Type B pancreatic cell (in vitro differentiated cells): ENCODE measurements around the gene STAB2. TPM values are rescaled to one million over a fixed set of nuclear protein-coding genes. Genes with fewer than 3 reads are reported as not detected.

ENCODE experiments used
- DNase-seq: peaks from one replicate; pipeline ENCODE4 v3.0.0; 2021; ENCODE audit warnings: mixed read lengths; ENCODE audit not compliant: unreplicated experiment; ENCODE audit errors: extremely low spot score
- H3K27ac Mint-ChIP-seq: 2 replicates; pipeline ENCODE4 v1.8.0; 2021; ENCODE audit warnings: mild to moderate bottlenecking, mixed read lengths
- H3K27me3 Mint-ChIP-seq: 2 replicates; pipeline ENCODE4 v1.8.0; 2021; ENCODE audit warnings: mixed read lengths
- H3K36me3 Mint-ChIP-seq: 2 replicates; pipeline ENCODE4 v1.8.0; 2021; ENCODE audit warnings: mixed read lengths
- H3K4me1 Mint-ChIP-seq: one replicate; pipeline ENCODE4 v1.8.0; 2021; ENCODE audit warnings: mixed read lengths; ENCODE audit not compliant: unreplicated experiment
- H3K4me3 Mint-ChIP-seq: 2 replicates; pipeline ENCODE4 v1.8.0; 2021; ENCODE audit warnings: mild to moderate bottlenecking, mixed read lengths
- H3K9me3 Mint-ChIP-seq: 2 replicates; pipeline ENCODE4 v1.8.0; 2021; ENCODE audit warnings: mixed read lengths
- total RNA-seq: library from RNA; stranded (reverse); gene quantifications from 2 replicates; pipeline ENCODE4 v1.2.1, GENCODE V29; 2021; ENCODE audit warnings: low replicate concordance
- TF ChIP-seq, protein P1 (sequence below): fragments of 200-600 bp; sonication (generic); conservative IDR thresholded peaks from 2 replicates; pipeline ENCODE4 v1.5.0; 2021; ENCODE audit warnings: antibody characterized with exemption, mild to moderate bottlenecking

The STAB2 gene
- total RNA-seq, 1 donor from 2014 or later: not detected

DNA sequence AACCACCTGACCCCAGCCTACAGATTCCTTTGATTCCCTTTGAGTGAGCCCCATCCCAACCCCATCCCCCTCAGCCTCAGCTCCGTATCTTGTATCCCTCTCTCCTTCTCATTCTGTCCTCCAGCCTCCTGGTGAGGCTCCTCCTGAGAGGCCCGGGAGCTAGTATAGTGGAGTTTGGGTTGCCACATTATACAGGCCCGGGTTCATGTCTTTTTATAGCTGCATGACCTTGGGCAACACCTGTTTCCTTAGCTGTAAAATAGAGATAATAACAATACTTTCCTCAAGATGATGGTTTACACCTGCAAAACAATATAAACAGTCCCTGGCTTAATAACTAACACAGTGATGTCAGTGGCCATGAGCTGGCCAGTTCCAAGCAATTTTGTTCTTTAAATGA, 89.8 kb downstream of the STAB2 start:
- Mint-ChIP-seq H3K4me1 (peaks cover 16% of the 10 kb centered on the region), H3K9me3 (no peaks in the 10 kb centered on the region), H3K36me3 (no peaks in the 10 kb centered on the region), H3K27me3 (no peaks in the 10 kb centered on the region), H3K4me3 (no peak overlapping the region), H3K27ac (peak overlapping the region; percentile 9)
- no peak for DNase-seq
- TF ChIP-seq, protein P1, sequence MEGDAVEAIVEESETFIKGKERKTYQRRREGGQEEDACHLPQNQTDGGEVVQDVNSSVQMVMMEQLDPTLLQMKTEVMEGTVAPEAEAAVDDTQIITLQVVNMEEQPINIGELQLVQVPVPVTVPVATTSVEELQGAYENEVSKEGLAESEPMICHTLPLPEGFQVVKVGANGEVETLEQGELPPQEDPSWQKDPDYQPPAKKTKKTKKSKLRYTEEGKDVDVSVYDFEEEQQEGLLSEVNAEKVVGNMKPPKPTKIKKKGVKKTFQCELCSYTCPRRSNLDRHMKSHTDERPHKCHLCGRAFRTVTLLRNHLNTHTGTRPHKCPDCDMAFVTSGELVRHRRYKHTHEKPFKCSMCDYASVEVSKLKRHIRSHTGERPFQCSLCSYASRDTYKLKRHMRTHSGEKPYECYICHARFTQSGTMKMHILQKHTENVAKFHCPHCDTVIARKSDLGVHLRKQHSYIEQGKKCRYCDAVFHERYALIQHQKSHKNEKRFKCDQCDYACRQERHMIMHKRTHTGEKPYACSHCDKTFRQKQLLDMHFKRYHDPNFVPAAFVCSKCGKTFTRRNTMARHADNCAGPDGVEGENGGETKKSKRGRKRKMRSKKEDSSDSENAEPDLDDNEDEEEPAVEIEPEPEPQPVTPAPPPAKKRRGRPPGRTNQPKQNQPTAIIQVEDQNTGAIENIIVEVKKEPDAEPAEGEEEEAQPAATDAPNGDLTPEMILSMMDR: no peak

DNA sequence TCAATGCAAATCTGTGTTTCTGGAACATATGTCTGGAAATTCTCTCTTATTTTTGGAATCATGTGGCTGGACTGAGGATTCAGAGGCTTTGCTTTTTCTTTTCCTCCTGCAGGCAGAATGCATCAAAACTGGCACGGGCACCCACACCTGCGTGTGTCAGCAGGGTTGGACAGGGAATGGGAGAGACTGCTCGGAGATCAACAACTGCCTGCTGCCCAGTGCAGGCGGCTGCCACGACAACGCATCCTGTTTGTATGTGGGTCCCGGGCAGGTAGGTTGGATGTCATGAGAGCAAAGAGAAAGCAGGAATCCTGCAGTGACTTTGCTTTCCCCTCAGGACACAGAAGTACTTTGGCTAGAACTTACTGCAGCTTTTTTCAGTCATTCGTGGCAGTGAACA, 90.3 kb downstream of the STAB2 start:
- no peaks in the 10 kb centered on the region for H3K9me3 Mint-ChIP-seq
- H3K27ac Mint-ChIP-seq: peak overlapping the region; percentile 9
- no peak for DNase-seq
- peaks cover 16% of the 10 kb centered on the region for H3K4me1 Mint-ChIP-seq
- no peak overlapping the region for H3K4me3 Mint-ChIP-seq
- H3K27me3 Mint-ChIP-seq: no peaks in the 10 kb centered on the region
- TF ChIP-seq, protein P1: no peak
- no peaks in the 10 kb centered on the region for H3K36me3 Mint-ChIP-seq

DNA sequence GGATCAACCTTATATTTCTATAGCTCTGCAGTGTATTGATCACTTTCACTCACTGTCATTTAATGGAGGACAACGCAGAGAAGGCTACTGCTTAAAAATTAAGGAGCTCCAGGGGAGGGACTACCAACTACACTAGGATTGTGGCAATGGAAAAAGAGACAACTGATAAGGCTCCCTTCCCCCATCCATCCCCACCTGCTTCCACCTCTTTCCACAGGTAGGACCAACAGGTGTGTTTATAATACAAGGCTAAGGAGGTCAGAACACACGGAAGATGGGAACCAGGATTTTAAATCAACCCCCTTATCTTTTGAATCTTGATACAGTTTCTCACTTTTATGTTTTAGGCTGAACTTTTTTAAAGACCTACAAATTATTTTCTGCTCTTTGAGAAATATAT, 90.8 kb downstream of the STAB2 start:
- H3K36me3 Mint-ChIP-seq: no peaks in the 10 kb centered on the region
- H3K27ac Mint-ChIP-seq: no peak overlapping the region
- H3K9me3 Mint-ChIP-seq: no peaks in the 10 kb centered on the region
- no peaks in the 10 kb centered on the region for H3K27me3 Mint-ChIP-seq
- DNase-seq: no peak
- peaks cover 16% of the 10 kb centered on the region for H3K4me1 Mint-ChIP-seq
- no peak overlapping the region for H3K4me3 Mint-ChIP-seq
- TF ChIP-seq, protein P1: no peak

DNA sequence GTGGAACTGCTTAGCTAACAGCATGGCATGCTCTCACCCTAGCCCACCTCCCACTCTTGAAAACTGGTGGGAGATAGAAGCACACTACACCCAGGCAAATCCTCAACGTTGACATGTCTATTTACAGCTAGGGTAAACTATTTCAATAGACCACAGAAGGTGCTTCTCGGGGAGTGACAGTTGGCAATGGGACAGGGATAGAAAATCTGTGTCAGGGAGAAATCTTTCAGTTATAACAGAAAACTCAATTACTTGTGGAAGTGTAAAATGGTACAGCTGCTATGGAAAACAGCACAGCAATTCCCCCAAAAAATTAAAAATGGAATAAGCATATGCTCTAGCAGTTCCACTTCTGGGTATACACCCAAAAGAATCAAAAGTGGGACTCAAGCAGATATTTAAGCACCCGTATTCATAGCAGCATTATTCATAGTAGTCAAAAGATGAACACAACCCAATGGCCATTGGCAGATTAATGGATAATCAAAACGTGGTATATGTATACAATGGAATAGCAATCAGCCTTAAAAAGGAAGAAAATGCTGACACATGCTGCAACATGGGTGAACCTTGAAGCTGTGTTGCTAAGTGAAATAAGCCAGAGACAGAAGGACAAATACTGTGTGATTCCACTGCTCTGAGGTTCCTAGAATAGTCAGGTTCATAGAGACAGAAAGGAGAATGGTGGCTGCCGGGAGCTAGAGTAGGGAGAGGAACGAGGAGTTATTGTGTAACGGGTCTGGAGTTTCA, 92.5 kb downstream of the STAB2 start:
- no peaks in the 10 kb centered on the region for H3K27me3 Mint-ChIP-seq
- no peak for DNase-seq
- H3K4me3 Mint-ChIP-seq: no peak overlapping the region
- TF ChIP-seq, protein P1: no peak
- H3K4me1 Mint-ChIP-seq: peaks cover 16% of the 10 kb centered on the region
- no peaks in the 10 kb centered on the region for H3K36me3 Mint-ChIP-seq
- H3K9me3 Mint-ChIP-seq: no peaks in the 10 kb centered on the region
- no peak overlapping the region for H3K27ac Mint-ChIP-seq

DNA sequence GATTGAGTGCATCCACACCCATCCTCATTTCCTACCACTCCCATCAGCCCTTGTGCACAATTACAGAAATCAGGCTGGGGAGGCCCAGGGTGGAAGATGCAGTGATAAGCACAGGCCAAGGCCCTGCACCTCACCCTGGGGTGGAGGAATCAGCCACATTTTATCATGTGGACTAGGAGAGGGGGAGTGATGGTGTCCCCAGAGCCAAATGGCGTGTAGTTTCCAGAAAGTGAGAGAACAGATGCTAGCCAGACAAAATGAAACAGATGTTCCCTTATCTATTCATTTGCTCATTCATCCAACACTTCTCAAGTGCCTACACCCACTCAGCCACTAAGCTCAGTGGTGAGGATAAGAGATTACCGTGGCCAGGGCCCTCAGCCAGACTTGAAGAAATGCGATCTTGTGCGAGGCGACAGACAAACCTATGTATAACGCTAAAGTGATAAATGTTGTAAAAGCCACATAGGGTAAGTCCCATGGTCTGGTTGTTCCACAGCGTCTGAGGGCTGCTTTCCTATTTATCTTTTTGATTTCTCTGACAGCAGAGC, 93.6 kb downstream of the STAB2 start:
- Mint-ChIP-seq H3K4me1 (peaks cover 16% of the 10 kb centered on the region), H3K9me3 (no peaks in the 10 kb centered on the region), H3K27ac (no peak overlapping the region), H3K4me3 (no peak overlapping the region), H3K36me3 (no peaks in the 10 kb centered on the region), H3K27me3 (no peaks in the 10 kb centered on the region)
- TF ChIP-seq, protein P1: no peak
- DNase-seq: no peak
